ENCODE data around the gene SPNS2.

Gene SPNS2

DNA sequence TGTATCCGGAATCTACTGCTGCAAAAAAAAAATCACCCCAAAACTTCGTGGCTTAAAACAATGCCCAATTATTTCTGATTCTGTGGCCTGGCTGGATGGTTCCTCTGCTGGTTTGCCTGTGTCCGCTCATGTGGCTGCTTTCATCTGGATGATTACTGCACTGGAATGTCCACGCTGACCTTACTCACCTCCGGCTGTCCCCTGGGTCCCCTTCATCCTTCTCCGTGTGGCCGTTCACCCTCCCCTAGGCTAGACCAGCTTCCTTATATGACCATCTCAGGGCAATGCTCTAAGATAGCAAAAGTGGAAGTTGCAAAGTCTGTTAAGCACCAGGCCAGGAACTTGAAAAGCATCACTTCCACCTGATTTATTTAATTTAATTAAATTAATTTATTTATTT, 31.4 kb upstream of the SPNS2 start:
- TF ChIP-seq ZNF565 (CRISPR knock-in tag; conservative IDR thresholded peaks at IDR 0.05; ENCODE audit: low read depth) (no peak), GLIS3 (CRISPR knock-in tag; IDR thresholded peaks at IDR 0.05) (no peak), SNAI2 (CRISPR knock-in tag; IDR thresholded peaks at IDR 0.05) (no peak), ZC3H10 (CRISPR knock-in tag; IDR thresholded peaks at IDR 0.05) (no peak), BACH2 (CRISPR knock-in tag; IDR thresholded peaks at IDR 0.05; ENCODE audit: borderline replicate concordance) (no peak), ZFP30 (CRISPR knock-in tag; IDR thresholded peaks at IDR 0.05) (no peak), CSDC2 (CRISPR knock-in tag; IDR thresholded peaks at IDR 0.05) (no peak), ZNF70 (CRISPR knock-in tag; IDR thresholded peaks at IDR 0.05) (no peak), ESRRG (CRISPR knock-in tag; IDR thresholded peaks at IDR 0.05) (no peak), TCF4 (CRISPR knock-in tag; IDR thresholded peaks at IDR 0.05; ENCODE audit: borderline replicate concordance) (no peak), ZFP3 (CRISPR knock-in tag; IDR thresholded peaks at IDR 0.05) (no peak), ISL1 (CRISPR knock-in tag; IDR thresholded peaks at IDR 0.05) (no peak)
- TF ChIP-seq, protein P1, sequence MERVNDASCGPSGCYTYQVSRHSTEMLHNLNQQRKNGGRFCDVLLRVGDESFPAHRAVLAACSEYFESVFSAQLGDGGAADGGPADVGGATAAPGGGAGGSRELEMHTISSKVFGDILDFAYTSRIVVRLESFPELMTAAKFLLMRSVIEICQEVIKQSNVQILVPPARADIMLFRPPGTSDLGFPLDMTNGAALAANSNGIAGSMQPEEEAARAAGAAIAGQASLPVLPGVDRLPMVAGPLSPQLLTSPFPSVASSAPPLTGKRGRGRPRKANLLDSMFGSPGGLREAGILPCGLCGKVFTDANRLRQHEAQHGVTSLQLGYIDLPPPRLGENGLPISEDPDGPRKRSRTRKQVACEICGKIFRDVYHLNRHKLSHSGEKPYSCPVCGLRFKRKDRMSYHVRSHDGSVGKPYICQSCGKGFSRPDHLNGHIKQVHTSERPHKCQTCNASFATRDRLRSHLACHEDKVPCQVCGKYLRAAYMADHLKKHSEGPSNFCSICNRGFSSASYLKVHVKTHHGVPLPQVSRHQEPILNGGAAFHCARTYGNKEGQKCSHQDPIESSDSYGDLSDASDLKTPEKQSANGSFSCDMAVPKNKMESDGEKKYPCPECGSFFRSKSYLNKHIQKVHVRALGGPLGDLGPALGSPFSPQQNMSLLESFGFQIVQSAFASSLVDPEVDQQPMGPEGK (CRISPR knock-in tag; IDR thresholded peaks at IDR 0.05; ENCODE audit: borderline replicate concordance), result no peak
- TF ChIP-seq, protein P2, sequence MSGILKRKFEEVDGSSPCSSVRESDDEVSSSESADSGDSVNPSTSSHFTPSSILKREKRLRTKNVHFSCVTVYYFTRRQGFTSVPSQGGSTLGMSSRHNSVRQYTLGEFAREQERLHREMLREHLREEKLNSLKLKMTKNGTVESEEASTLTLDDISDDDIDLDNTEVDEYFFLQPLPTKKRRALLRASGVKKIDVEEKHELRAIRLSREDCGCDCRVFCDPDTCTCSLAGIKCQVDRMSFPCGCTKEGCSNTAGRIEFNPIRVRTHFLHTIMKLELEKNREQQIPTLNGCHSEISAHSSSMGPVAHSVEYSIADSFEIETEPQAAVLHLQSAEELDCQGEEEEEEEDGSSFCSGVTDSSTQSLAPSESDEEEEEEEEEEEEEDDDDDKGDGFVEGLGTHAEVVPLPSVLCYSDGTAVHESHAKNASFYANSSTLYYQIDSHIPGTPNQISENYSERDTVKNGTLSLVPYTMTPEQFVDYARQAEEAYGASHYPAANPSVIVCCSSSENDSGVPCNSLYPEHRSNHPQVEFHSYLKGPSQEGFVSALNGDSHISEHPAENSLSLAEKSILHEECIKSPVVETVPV (CRISPR knock-in tag; IDR thresholded peaks at IDR 0.05), result no peak
- ATAC-seq, result no peak

DNA sequence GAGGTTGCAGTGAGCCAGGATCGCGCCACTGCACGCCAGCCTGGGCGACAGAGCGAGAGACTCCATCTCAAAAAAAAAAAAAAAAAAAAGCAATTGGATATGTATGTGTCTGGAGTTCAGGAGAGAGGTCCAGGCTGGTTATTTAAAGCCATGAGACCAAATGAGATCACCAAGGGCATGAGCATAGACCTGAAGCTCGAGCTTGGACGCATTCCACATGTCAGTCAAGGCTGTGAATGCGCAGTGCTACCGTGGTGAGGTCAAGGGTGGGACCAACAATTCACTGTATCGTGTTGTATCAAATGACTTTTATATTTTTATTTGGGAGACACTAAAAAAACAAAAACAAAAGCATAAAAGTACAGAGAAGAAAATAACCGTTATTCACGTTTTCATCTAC, 29.1 kb upstream of the SPNS2 start:
- ATAC-seq, result no peak
- TF ChIP-seq, protein P3, sequence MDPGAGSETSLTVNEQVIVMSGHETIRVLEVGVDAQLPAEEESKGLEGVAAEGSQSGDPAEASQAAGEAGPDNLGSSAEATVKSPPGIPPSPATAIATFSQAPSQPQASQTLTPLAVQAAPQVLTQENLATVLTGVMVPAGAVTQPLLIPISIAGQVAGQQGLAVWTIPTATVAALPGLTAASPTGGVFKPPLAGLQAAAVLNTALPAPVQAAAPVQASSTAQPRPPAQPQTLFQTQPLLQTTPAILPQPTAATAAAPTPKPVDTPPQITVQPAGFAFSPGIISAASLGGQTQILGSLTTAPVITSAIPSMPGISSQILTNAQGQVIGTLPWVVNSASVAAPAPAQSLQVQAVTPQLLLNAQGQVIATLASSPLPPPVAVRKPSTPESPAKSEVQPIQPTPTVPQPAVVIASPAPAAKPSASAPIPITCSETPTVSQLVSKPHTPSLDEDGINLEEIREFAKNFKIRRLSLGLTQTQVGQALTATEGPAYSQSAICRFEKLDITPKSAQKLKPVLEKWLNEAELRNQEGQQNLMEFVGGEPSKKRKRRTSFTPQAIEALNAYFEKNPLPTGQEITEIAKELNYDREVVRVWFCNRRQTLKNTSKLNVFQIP (CRISPR knock-in tag; IDR thresholded peaks at IDR 0.05; ENCODE audit: borderline replicate concordance, low read depth), result no peak
- TF ChIP-seq ZNF565 (CRISPR knock-in tag; conservative IDR thresholded peaks at IDR 0.05; ENCODE audit: low read depth) (no peak), TCF4 (CRISPR knock-in tag; IDR thresholded peaks at IDR 0.05; ENCODE audit: borderline replicate concordance) (no peak), ZNF8 (CRISPR knock-in tag; IDR thresholded peaks at IDR 0.05) (no peak), GLIS3 (CRISPR knock-in tag; IDR thresholded peaks at IDR 0.05) (no peak), ISL1 (CRISPR knock-in tag; IDR thresholded peaks at IDR 0.05) (no peak), ZFP3 (CRISPR knock-in tag; IDR thresholded peaks at IDR 0.05) (no peak), ESRRG (CRISPR knock-in tag; IDR thresholded peaks at IDR 0.05) (no peak), BACH2 (CRISPR knock-in tag; IDR thresholded peaks at IDR 0.05; ENCODE audit: borderline replicate concordance) (no peak), ZNF70 (CRISPR knock-in tag; IDR thresholded peaks at IDR 0.05) (no peak), ZFP30 (CRISPR knock-in tag; IDR thresholded peaks at IDR 0.05) (no peak), CSDC2 (CRISPR knock-in tag; IDR thresholded peaks at IDR 0.05) (no peak), TOX (CRISPR knock-in tag; IDR thresholded peaks at IDR 0.05; ENCODE audit: borderline replicate concordance) (no peak), ARNTL (CRISPR knock-in tag; IDR thresholded peaks at IDR 0.05; ENCODE audit: borderline replicate concordance, low read depth) (no peak)
- TF ChIP-seq, protein P1 (CRISPR knock-in tag; IDR thresholded peaks at IDR 0.05; ENCODE audit: borderline replicate concordance), result no peak
- TF ChIP-seq, protein P4, sequence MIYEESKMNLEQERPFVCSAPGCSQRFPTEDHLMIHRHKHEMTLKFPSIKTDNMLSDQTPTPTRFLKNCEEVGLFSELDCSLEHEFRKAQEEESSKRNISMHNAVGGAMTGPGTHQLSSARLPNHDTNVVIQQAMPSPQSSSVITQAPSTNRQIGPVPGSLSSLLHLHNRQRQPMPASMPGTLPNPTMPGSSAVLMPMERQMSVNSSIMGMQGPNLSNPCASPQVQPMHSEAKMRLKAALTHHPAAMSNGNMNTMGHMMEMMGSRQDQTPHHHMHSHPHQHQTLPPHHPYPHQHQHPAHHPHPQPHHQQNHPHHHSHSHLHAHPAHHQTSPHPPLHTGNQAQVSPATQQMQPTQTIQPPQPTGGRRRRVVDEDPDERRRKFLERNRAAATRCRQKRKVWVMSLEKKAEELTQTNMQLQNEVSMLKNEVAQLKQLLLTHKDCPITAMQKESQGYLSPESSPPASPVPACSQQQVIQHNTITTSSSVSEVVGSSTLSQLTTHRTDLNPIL (CRISPR knock-in tag; IDR thresholded peaks at IDR 0.05; ENCODE audit: low read depth), result no peak
- TF ChIP-seq, protein P5, sequence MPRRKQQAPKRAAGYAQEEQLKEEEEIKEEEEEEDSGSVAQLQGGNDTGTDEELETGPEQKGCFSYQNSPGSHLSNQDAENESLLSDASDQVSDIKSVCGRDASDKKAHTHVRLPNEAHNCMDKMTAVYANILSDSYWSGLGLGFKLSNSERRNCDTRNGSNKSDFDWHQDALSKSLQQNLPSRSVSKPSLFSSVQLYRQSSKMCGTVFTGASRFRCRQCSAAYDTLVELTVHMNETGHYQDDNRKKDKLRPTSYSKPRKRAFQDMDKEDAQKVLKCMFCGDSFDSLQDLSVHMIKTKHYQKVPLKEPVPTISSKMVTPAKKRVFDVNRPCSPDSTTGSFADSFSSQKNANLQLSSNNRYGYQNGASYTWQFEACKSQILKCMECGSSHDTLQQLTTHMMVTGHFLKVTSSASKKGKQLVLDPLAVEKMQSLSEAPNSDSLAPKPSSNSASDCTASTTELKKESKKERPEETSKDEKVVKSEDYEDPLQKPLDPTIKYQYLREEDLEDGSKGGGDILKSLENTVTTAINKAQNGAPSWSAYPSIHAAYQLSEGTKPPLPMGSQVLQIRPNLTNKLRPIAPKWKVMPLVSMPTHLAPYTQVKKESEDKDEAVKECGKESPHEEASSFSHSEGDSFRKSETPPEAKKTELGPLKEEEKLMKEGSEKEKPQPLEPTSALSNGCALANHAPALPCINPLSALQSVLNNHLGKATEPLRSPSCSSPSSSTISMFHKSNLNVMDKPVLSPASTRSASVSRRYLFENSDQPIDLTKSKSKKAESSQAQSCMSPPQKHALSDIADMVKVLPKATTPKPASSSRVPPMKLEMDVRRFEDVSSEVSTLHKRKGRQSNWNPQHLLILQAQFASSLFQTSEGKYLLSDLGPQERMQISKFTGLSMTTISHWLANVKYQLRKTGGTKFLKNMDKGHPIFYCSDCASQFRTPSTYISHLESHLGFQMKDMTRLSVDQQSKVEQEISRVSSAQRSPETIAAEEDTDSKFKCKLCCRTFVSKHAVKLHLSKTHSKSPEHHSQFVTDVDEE (CRISPR knock-in tag; IDR thresholded peaks at IDR 0.05), result no peak
